HCT116 (cell line): ENCODE data around the gene DPEP3.

ENCODE experiments used
- EGR1 ChIP-seq: IDR thresholded peaks from 2 replicates; pipeline ENCODE4 v1.6.1; 2012; ENCODE audit warnings: low read depth
- ELF1 ChIP-seq: IDR thresholded peaks from 2 replicates; pipeline ENCODE4 v1.6.1; 2012; ENCODE audit warnings: low read depth, borderline replicate concordance
- EZH2 ChIP-seq: fragments of 200-600 bp; sonication (generic); IDR thresholded peaks from 2 replicates; pipeline ENCODE4 v1.6.1; 2017; ENCODE audit warnings: antibody characterized with exemption, mixed run types
- EZH2phosphoT487 ChIP-seq: fragments of 200-600 bp; IDR thresholded peaks from 2 replicates; pipeline ENCODE4 v1.6.1; 2018; ENCODE audit warnings: antibody characterized with exemption, borderline replicate concordance
- FOSL1 ChIP-seq: IDR thresholded peaks from 2 replicates; pipeline ENCODE4 v1.6.1; 2012; ENCODE audit warnings: low read depth
- MAX ChIP-seq: IDR thresholded peaks from 2 replicates; pipeline ENCODE4 v1.6.1; 2012
- POLR2A ChIP-seq: IDR thresholded peaks from 2 replicates; pipeline ENCODE4 v1.7.0; 2011; ENCODE audit warnings: borderline replicate concordance; ENCODE audit not compliant: insufficient read depth, insufficient read length; ENCODE audit errors: extremely low read depth
- RAD21 ChIP-seq: IDR thresholded peaks from 2 replicates; pipeline ENCODE4 v1.6.1; 2012; ENCODE audit warnings: low read depth, mild to moderate bottlenecking
- SIN3A ChIP-seq: IDR thresholded peaks from 2 replicates; pipeline ENCODE4 v1.6.1; 2012; ENCODE audit warnings: low read depth
- SP1 ChIP-seq: IDR thresholded peaks from 2 replicates; pipeline ENCODE4 v1.6.1; 2012; ENCODE audit warnings: low read depth
- SRF ChIP-seq: IDR thresholded peaks from 2 replicates; pipeline ENCODE4 v1.6.1; 2012; ENCODE audit warnings: low read depth
- ZFX ChIP-seq: fragments of 450-650 bp; IDR thresholded peaks from 2 replicates; pipeline ENCODE4 v1.6.1; 2017
- TF ChIP-seq, protein P1 (sequence below), 3 experiments: fragments of 200-600 bp in 1 of 3; sonication (generic) in 1 of 3; IDR thresholded peaks in 2 of 3; conservative IDR thresholded peaks in 1 of 3; 2 replicates each; pipeline ENCODE4 v1.5.1; 2012 to 2017; ENCODE audit warnings: low read depth in 2 of 3, low read length in 2 of 3, antibody characterized with exemption in 1 of 3, borderline replicate concordance in 1 of 3, control low read depth in 1 of 3, mild to moderate bottlenecking in 1 of 3, mixed read lengths in 1 of 3, mixed run types in 1 of 3, moderate library complexity in 1 of 3; ENCODE audit not compliant: insufficient read depth in 1 of 3
- TF ChIP-seq, protein P2 (sequence below): IDR thresholded peaks from 2 replicates; pipeline ENCODE4 v1.6.1; 2012

GRCh38 chr16:67942510-67943255 is 37.6 kb downstream of the DPEP3 start:
- no peak for TF ChIP-seq POLR2A
- TF ChIP-seq, protein P1, sequence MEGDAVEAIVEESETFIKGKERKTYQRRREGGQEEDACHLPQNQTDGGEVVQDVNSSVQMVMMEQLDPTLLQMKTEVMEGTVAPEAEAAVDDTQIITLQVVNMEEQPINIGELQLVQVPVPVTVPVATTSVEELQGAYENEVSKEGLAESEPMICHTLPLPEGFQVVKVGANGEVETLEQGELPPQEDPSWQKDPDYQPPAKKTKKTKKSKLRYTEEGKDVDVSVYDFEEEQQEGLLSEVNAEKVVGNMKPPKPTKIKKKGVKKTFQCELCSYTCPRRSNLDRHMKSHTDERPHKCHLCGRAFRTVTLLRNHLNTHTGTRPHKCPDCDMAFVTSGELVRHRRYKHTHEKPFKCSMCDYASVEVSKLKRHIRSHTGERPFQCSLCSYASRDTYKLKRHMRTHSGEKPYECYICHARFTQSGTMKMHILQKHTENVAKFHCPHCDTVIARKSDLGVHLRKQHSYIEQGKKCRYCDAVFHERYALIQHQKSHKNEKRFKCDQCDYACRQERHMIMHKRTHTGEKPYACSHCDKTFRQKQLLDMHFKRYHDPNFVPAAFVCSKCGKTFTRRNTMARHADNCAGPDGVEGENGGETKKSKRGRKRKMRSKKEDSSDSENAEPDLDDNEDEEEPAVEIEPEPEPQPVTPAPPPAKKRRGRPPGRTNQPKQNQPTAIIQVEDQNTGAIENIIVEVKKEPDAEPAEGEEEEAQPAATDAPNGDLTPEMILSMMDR (IDR thresholded peaks at IDR 0.05 in 2 of 3, conservative IDR thresholded peaks at IDR 0.05 in 1 of 3; ENCODE audit: borderline replicate concordance in 1 of 3, insufficient read depth in 1 of 3, low read depth in 2 of 3, low read length in 2 of 3) = no peak
- no peak for TF ChIP-seq SIN3A
- no peak for TF ChIP-seq RAD21
- TF ChIP-seq ELF1 = no peak
- TF ChIP-seq EZH2 = no peak
- TF ChIP-seq EGR1 = no peak
- TF ChIP-seq EZH2phosphoT487 = no peak
- TF ChIP-seq MAX = no peak
- no peak for TF ChIP-seq ZFX
- TF ChIP-seq SRF = no peak
- no peak for TF ChIP-seq SP1
- TF ChIP-seq, protein P2, sequence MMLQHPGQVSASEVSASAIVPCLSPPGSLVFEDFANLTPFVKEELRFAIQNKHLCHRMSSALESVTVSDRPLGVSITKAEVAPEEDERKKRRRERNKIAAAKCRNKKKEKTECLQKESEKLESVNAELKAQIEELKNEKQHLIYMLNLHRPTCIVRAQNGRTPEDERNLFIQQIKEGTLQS = no peak
- no peak for TF ChIP-seq FOSL1
